ENCODE data around the gene FADD. TPM values are rescaled to one million over a fixed set of nuclear protein-coding genes. Genes with fewer than 3 reads are reported as not detected.

Gene FADD
- total RNA-seq, 2 donors from 2014 or later: 7.1 to 11.1 TPM

- no peaks in the 10 kb centered on the region for H3K27me3 ChIP-seq
- no peak overlapping the region for H3K4me3 ChIP-seq
- peaks cover 0 to 13% of the 10 kb centered on the region in 2 donors for H3K4me1 ChIP-seq
- no peak for TF ChIP-seq CTCF (IDR thresholded peaks at IDR 0.05)
- H3K36me3 ChIP-seq: no peaks in the 10 kb centered on the region
- H3K9me3 ChIP-seq: no peaks in the 10 kb centered on the region
- DNase-seq (ENCODE audit: low spot score): no peak
- no peak overlapping the region for H3K27ac ChIP-seq
Measured at GRCh38 chr11:70233962-70234361, 30.9 kb downstream of the FADD start.

GRCh38 chr11:70240337-70240736 is 37.2 kb downstream of the FADD start:
- no peaks in the 10 kb centered on the region for H3K27me3 ChIP-seq
- no peak for TF ChIP-seq CTCF (IDR thresholded peaks at IDR 0.05)
- H3K27ac ChIP-seq: no peak overlapping the region
- no peak overlapping the region for H3K4me3 ChIP-seq
- H3K9me3 ChIP-seq: no peaks in the 10 kb centered on the region
- no peak for DNase-seq (ENCODE audit: low spot score)
- no peaks in the 10 kb centered on the region for H3K4me1 ChIP-seq
- H3K36me3 ChIP-seq: no peaks in the 10 kb centered on the region

GRCh38 chr11:70241709-70242108 is 38.6 kb downstream of the FADD start:
- DNase-seq (ENCODE audit: low spot score): no peak
- no peak overlapping the region for H3K27ac ChIP-seq
- TF ChIP-seq CTCF (IDR thresholded peaks at IDR 0.05): no peak
- H3K27me3 ChIP-seq: no peaks in the 10 kb centered on the region
- no peaks in the 10 kb centered on the region for H3K4me1 ChIP-seq
- H3K36me3 ChIP-seq: no peaks in the 10 kb centered on the region
- H3K4me3 ChIP-seq: no peak overlapping the region
- H3K9me3 ChIP-seq: no peaks in the 10 kb centered on the region

GRCh38 chr11:70242885-70243284 is 39.8 kb downstream of the FADD start:
- no peak for TF ChIP-seq CTCF (IDR thresholded peaks at IDR 0.05)
- H3K4me3 ChIP-seq: no peak overlapping the region
- H3K27ac ChIP-seq: no peak overlapping the region
- no peaks in the 10 kb centered on the region for H3K36me3 ChIP-seq
- H3K4me1 ChIP-seq: no peaks in the 10 kb centered on the region
- H3K9me3 ChIP-seq: no peaks in the 10 kb centered on the region
- H3K27me3 ChIP-seq: no peaks in the 10 kb centered on the region
- DNase-seq (ENCODE audit: low spot score): no peak

DNA sequence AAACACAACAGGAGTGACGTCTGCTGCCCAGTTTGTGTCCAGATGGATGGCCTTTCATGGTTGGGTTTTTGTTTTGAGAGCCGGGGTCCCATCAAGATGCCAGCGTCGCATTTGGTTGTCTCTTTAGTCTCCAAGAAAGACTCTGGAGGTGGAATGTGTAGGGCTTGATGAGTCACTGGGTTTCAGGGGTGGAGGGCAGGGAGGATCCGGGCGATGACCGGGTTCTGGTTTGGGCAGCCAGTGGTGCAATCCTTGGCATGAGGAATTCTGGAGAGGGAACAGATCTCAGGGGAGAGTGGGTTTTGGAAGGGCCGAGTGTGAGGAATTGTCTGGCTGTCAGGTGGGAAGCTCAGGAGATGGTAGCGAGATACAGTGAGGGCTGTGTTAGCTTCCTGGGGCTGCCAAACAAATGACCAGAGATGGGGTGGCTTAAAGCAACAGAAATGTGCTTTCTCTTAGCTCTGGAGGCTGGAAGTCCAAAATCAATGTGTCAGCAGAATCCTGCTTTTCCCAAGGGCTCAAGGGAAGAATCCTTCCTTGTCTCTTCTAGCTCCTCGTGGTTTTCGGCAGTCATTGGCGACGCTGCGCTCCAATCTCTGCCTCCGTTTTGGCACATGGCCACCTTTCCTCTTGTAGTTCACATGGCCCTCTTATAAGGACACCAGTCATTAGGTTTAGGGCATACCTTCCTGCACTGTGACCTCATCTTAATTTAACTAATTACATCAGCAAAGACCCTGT is 41.0 kb downstream of the FADD start:
- H3K4me3 ChIP-seq: no peak overlapping the region
- H3K4me1 ChIP-seq: no peaks in the 10 kb centered on the region
- TF ChIP-seq CTCF (IDR thresholded peaks at IDR 0.05): no peak
- H3K36me3 ChIP-seq: no peaks in the 10 kb centered on the region
- DNase-seq (ENCODE audit: low spot score): no peak
- no peak overlapping the region for H3K27ac ChIP-seq
- H3K27me3 ChIP-seq: no peaks in the 10 kb centered on the region
- no peaks in the 10 kb centered on the region for H3K9me3 ChIP-seq

- H3K9me3 ChIP-seq: no peaks in the 10 kb centered on the region
- no peaks in the 10 kb centered on the region for H3K36me3 ChIP-seq
- H3K4me3 ChIP-seq: no peak overlapping the region
- H3K27ac ChIP-seq: no peak overlapping the region
- no peaks in the 10 kb centered on the region for H3K27me3 ChIP-seq
- no peaks in the 10 kb centered on the region for H3K4me1 ChIP-seq
- no peak for TF ChIP-seq CTCF (IDR thresholded peaks at IDR 0.05)
- no peak for DNase-seq (ENCODE audit: low spot score)
Measured at GRCh38 chr11:70244698-70245097, 41.6 kb downstream of the FADD start.
